NT2/D1 (cell line): ENCODE data around the gene DNAJC4.
A peak's percentile ranks its signal among the peaks of the same experiment; 100 is the strongest.

Source experiments
- DNase-seq: peaks from one replicate; pipeline ENCODE4 v3.0.0-alpha.2; 2011; ENCODE audit warnings: low read depth, low spot score
- H3K27me3 ChIP-seq: 2 replicates; pipeline ENCODE4 v1.6.0; 2011; ENCODE audit warnings: mild to moderate bottlenecking; ENCODE audit not compliant: insufficient read length, insufficient read depth
- H3K36me3 ChIP-seq: 2 replicates; pipeline ENCODE4 v1.6.1; 2011; ENCODE audit warnings: mild to moderate bottlenecking, low read length, mixed read lengths; ENCODE audit not compliant: insufficient read depth, insufficient read length
- H3K4me1 ChIP-seq: 2 replicates; pipeline ENCODE4 v1.5.1; 2011; ENCODE audit not compliant: insufficient read depth, insufficient read length
- H3K4me3 ChIP-seq: 2 replicates; pipeline ENCODE4 v1.5.1; 2011; ENCODE audit warnings: low read depth; ENCODE audit not compliant: insufficient read length
- H3K9ac ChIP-seq: 2 replicates; pipeline ENCODE4 v1.6.0; 2011; ENCODE audit warnings: low read depth; ENCODE audit not compliant: insufficient read length
- H3K9me3 ChIP-seq: 2 replicates; pipeline ENCODE4 v1.5.1; 2011; ENCODE audit warnings: mild to moderate bottlenecking, low read length; ENCODE audit not compliant: insufficient read depth
- SUZ12 ChIP-seq: IDR thresholded peaks from 2 replicates; pipeline ENCODE4 v1.6.1; 2011; ENCODE audit not compliant: insufficient read length, insufficient read depth; ENCODE audit errors: extremely low read depth
- YY1 ChIP-seq: IDR thresholded peaks from 2 replicates; pipeline ENCODE4 v1.6.1; 2011; ENCODE audit not compliant: insufficient read length, insufficient read depth
- ZNF274 ChIP-seq: IDR thresholded peaks from 2 replicates; pipeline ENCODE4 v1.6.1; 2011; ENCODE audit warnings: mild to moderate bottlenecking, low read depth, low read length

Gene DNAJC4

GRCh38 chr11:64276653-64277431, 46.5 kb downstream of the DNAJC4 start:
- H3K9ac ChIP-seq, result no peak overlapping the region

GRCh38 chr11:64278576-64279190, 48.3 kb downstream of the DNAJC4 start:
- peaks cover 22% of the 10 kb centered on the region for H3K4me1 ChIP-seq
- no peaks in the 10 kb centered on the region for H3K9me3 ChIP-seq
- H3K9ac ChIP-seq, result peak overlapping the region; percentile 36
- H3K4me3 ChIP-seq, result no peak overlapping the region
- peaks cover 42% of the 10 kb centered on the region for H3K36me3 ChIP-seq
- no peak for DNase-seq
- TF ChIP-seq YY1 (no peak), SUZ12 (no peak), ZNF274 (no peak)
- H3K27me3 ChIP-seq, result no peaks in the 10 kb centered on the region

More at GRCh38 chr11:64276653-64277431, 46.5 kb downstream of the DNAJC4 start:
- DNase-seq, result no peak
- H3K4me3 ChIP-seq, result no peak overlapping the region
- H3K36me3 ChIP-seq, result peaks cover 47% of the 10 kb centered on the region
- peaks cover 27% of the 10 kb centered on the region for H3K4me1 ChIP-seq
- no peaks in the 10 kb centered on the region for H3K9me3 ChIP-seq
- no peaks in the 10 kb centered on the region for H3K27me3 ChIP-seq
- TF ChIP-seq YY1 (no peak), SUZ12 (no peak), ZNF274 (no peak)

GRCh38 chr11:64281957-64282770, 51.8 kb downstream of the DNAJC4 start:
- TF ChIP-seq SUZ12, result no peak
- no peak for TF ChIP-seq ZNF274
- TF ChIP-seq YY1, result no peak
- peaks cover 24% of the 10 kb centered on the region for H3K36me3 ChIP-seq
- H3K4me3 ChIP-seq, result no peak overlapping the region
- no peak for DNase-seq
- peaks cover 11% of the 10 kb centered on the region for H3K4me1 ChIP-seq
- no peaks in the 10 kb centered on the region for H3K27me3 ChIP-seq
- no peaks in the 10 kb centered on the region for H3K9me3 ChIP-seq
- H3K9ac ChIP-seq, result no peak overlapping the region

GRCh38 chr11:64283092-64283491, 52.7 kb downstream of the DNAJC4 start:
- Histone ChIP-seq H3K27me3 (no peaks in the 10 kb centered on the region), H3K36me3 (peaks cover 26% of the 10 kb centered on the region), H3K4me1 (peaks cover 11% of the 10 kb centered on the region), H3K9me3 (no peaks in the 10 kb centered on the region), H3K9ac (no peak overlapping the region), H3K4me3 (no peak overlapping the region)
- no peak for DNase-seq
- no peak for TF ChIP-seq SUZ12
- TF ChIP-seq ZNF274, result no peak
- TF ChIP-seq YY1, result no peak
